CD4-positive, alpha-beta T cell treated with Interleukin-4 for 4 hours (primary cell): ENCODE measurements around the gene KCNQ4.

Experiments
- DNase-seq: peaks from one replicate; pipeline ENCODE4 v3.0.0-alpha.2; 2020

The KCNQ4 gene

GRCh38 chr1:40780678-40781607 lies 2.6 kb upstream of the KCNQ4 start:
- no peak for DNase-seq

GRCh38 chr1:40781608-40781971 lies 2.0 kb upstream of the KCNQ4 start:
- DNase-seq: no peak

GRCh38 chr1:40782371-40782956 lies 1.1 kb upstream of the KCNQ4 start:
- no peak for DNase-seq

- no peak for DNase-seq
Measured at GRCh38 chr1:40784141-40784770, 669 bp downstream of the KCNQ4 start.

GRCh38 chr1:40784771-40785151 lies 1.2 kb downstream of the KCNQ4 start:
- no peak for DNase-seq

- DNase-seq: no peak
Measured at GRCh38 chr1:40785446-40785845, 1.9 kb downstream of the KCNQ4 start.

- no peak for DNase-seq
Measured at GRCh38 chr1:40786171-40786994, 2.8 kb downstream of the KCNQ4 start.

- no peak for DNase-seq
Measured at GRCh38 chr1:40786995-40787705, 3.6 kb downstream of the KCNQ4 start.

- DNase-seq: no peak
Measured at GRCh38 chr1:40787737-40788560, 4.4 kb downstream of the KCNQ4 start.

GRCh38 chr1:40788561-40789341 lies 5.2 kb downstream of the KCNQ4 start:
- DNase-seq: no peak

- DNase-seq: no peak
Measured at GRCh38 chr1:40789342-40789598, 5.7 kb downstream of the KCNQ4 start.

- no peak for DNase-seq
Measured at GRCh38 chr1:40789661-40790430, 6.3 kb downstream of the KCNQ4 start.

- no peak for DNase-seq
Measured at GRCh38 chr1:40792036-40792435, 8.4 kb downstream of the KCNQ4 start.

GRCh38 chr1:40793617-40794016 lies 10.0 kb downstream of the KCNQ4 start:
- no peak for DNase-seq

- DNase-seq: no peak
Measured at GRCh38 chr1:40794048-40794447, 10.5 kb downstream of the KCNQ4 start.

GRCh38 chr1:40794974-40795715 lies 11.6 kb downstream of the KCNQ4 start:
- DNase-seq: no peak

- no peak for DNase-seq
Measured at GRCh38 chr1:40795811-40796586, 12.4 kb downstream of the KCNQ4 start.

- DNase-seq: no peak
Measured at GRCh38 chr1:40796939-40797667, 13.5 kb downstream of the KCNQ4 start.
